ENCODE results near the gene PRC1.

The PRC1 gene

DNA sequence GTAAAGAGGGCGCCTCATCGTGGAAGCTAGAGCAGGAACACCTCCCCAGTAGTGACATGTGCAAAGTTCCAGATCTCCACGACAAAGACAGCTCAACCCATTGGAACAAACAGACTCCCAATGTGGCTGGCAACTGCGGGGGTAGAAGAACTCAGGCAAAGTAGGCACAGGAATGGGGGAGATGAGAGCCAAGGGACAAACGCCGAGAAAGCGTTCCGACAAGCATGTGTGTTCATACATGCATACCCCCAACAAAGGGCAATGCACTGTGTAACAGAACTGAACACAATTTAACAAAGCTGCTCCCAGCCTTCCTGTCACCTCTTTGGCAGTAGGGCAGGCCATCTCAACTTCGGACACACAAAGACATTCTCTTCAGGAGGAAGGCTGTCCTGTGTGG, 28.1 kb downstream of the PRC1 start:
- H2AFZ ChIP-seq (ENCODE audit: low read length), result no peak overlapping the region
- TF ChIP-seq CTCF (IDR thresholded peaks at IDR 0.05; ENCODE audit: low read length), result no peak
- TF ChIP-seq EZH2 (IDR thresholded peaks at IDR 0.05; ENCODE audit: borderline replicate concordance, low read length), result no peak
- H3K9ac ChIP-seq (ENCODE audit: low read length), result no peak overlapping the region
- H3K4me2 ChIP-seq (ENCODE audit: low read length), result no peak overlapping the region
- H3K27ac ChIP-seq (ENCODE audit: low read depth, low read length, poor library complexity, severe bottlenecking), result no peak overlapping the region
- H3K27me3 ChIP-seq (ENCODE audit: insufficient read depth, low read length), result no peaks in the 10 kb centered on the region
- H3K9me3 ChIP-seq (ENCODE audit: low read length), result no peaks in the 10 kb centered on the region
- H3K36me3 ChIP-seq (ENCODE audit: insufficient read depth, low read length), result peaks cover 95% of the 10 kb centered on the region
- H3K79me2 ChIP-seq (ENCODE audit: insufficient read depth, low read length), result no peaks in the 10 kb centered on the region
- no peak overlapping the region for H3K4me3 ChIP-seq (ENCODE audit: low read depth, low read length, poor library complexity, severe bottlenecking)
- H3K4me1 ChIP-seq (ENCODE audit: insufficient read depth, low read length, severe bottlenecking), result no peaks in the 10 kb centered on the region
- no peaks in the 10 kb centered on the region for H3F3A ChIP-seq (ENCODE audit: insufficient read depth, low read length)
- no peaks in the 10 kb centered on the region for H4K20me1 ChIP-seq (ENCODE audit: insufficient read depth, low read length)
- H3K9me2 ChIP-seq (ENCODE audit: low read depth, low read length), result no peaks in the 10 kb centered on the region

DNA sequence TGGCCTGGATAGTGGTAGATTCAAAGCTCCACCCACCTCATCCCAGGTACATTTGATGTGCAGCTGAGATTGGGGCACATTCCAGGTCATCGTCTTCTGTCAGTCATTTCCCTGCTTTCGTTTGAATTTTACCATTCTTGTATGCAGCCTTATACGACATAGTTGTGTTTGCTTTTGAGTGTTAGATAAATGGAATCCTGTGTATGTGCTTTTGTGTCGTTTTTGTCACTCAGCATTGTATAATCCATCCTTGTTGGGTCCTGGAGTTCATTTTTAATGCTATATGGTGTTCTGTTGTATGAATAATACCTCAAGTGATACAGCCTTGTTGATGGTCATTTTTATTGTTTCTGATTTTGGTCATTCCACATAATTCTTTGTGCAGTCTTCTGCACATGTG, 32.3 kb downstream of the PRC1 start:
- Histone ChIP-seq H3K9ac (ENCODE audit: low read length) (no peak overlapping the region), H3K9me2 (ENCODE audit: low read depth, low read length) (no peaks in the 10 kb centered on the region), H3K4me3 (ENCODE audit: low read depth, low read length, poor library complexity, severe bottlenecking) (no peak overlapping the region), H3K4me2 (ENCODE audit: low read length) (no peak overlapping the region), H3K4me1 (ENCODE audit: insufficient read depth, low read length, severe bottlenecking) (peaks cover under 1% of the 10 kb centered on the region), H2AFZ (ENCODE audit: low read length) (no peak overlapping the region), H3K27ac (ENCODE audit: low read depth, low read length, poor library complexity, severe bottlenecking) (no peak overlapping the region), H3K27me3 (ENCODE audit: insufficient read depth, low read length) (no peaks in the 10 kb centered on the region), H3F3A (ENCODE audit: insufficient read depth, low read length) (no peaks in the 10 kb centered on the region), H3K79me2 (ENCODE audit: insufficient read depth, low read length) (no peaks in the 10 kb centered on the region), H3K9me3 (ENCODE audit: low read length) (no peaks in the 10 kb centered on the region), H3K36me3 (ENCODE audit: insufficient read depth, low read length) (peaks cover 72% of the 10 kb centered on the region), H4K20me1 (ENCODE audit: insufficient read depth, low read length) (no peaks in the 10 kb centered on the region)
- TF ChIP-seq CTCF (IDR thresholded peaks at IDR 0.05; ENCODE audit: low read length) (no peak), EZH2 (IDR thresholded peaks at IDR 0.05; ENCODE audit: borderline replicate concordance, low read length) (no peak)

- peaks cover 14% of the 10 kb centered on the region for H3K4me1 ChIP-seq (ENCODE audit: insufficient read depth, low read length, severe bottlenecking)
- peaks cover 57% of the 10 kb centered on the region for H3K36me3 ChIP-seq (ENCODE audit: insufficient read depth, low read length)
- no peaks in the 10 kb centered on the region for H3K9me2 ChIP-seq (ENCODE audit: low read depth, low read length)
- no peak overlapping the region for H3K4me2 ChIP-seq (ENCODE audit: low read length)
- no peaks in the 10 kb centered on the region for H3K79me2 ChIP-seq (ENCODE audit: insufficient read depth, low read length)
- no peaks in the 10 kb centered on the region for H3K9me3 ChIP-seq (ENCODE audit: low read length)
- no peak overlapping the region for H3K9ac ChIP-seq (ENCODE audit: low read length)
- TF ChIP-seq CTCF (IDR thresholded peaks at IDR 0.05; ENCODE audit: low read length), result no peak
- no peak for TF ChIP-seq EZH2 (IDR thresholded peaks at IDR 0.05; ENCODE audit: borderline replicate concordance, low read length)
- no peak overlapping the region for H2AFZ ChIP-seq (ENCODE audit: low read length)
- no peak overlapping the region for H3K4me3 ChIP-seq (ENCODE audit: low read depth, low read length, poor library complexity, severe bottlenecking)
- H3K27ac ChIP-seq (ENCODE audit: low read depth, low read length, poor library complexity, severe bottlenecking), result no peak overlapping the region
- no peaks in the 10 kb centered on the region for H3F3A ChIP-seq (ENCODE audit: insufficient read depth, low read length)
- no peaks in the 10 kb centered on the region for H4K20me1 ChIP-seq (ENCODE audit: insufficient read depth, low read length)
- no peaks in the 10 kb centered on the region for H3K27me3 ChIP-seq (ENCODE audit: insufficient read depth, low read length)
Measured at GRCh38 chr15:90960298-90961091, 33.8 kb downstream of the PRC1 start.
